AG08396 (cell line): Measurements from ENCODE around the gene TMEM61.

Source experiments
- DNase-seq: peaks from one replicate; pipeline ENCODE4 v3.0.0; 2012; ENCODE audit warnings: low spot score, mixed read lengths

The TMEM61 gene

GRCh38 chr1:55039342-55040082, 59.1 kb downstream of the TMEM61 start, which contains the start of gene PCSK9:
TSS of gene PCSK9 (plus strand) at chr1:55039548. CDS start at chr1:55039838, 290 bp downstream.
- peak; percentile 48 for DNase-seq

- DNase-seq, result no peak
Observed at GRCh38 chr1:55040083-55040932, 59.9 kb downstream of the TMEM61 start.

DNA sequence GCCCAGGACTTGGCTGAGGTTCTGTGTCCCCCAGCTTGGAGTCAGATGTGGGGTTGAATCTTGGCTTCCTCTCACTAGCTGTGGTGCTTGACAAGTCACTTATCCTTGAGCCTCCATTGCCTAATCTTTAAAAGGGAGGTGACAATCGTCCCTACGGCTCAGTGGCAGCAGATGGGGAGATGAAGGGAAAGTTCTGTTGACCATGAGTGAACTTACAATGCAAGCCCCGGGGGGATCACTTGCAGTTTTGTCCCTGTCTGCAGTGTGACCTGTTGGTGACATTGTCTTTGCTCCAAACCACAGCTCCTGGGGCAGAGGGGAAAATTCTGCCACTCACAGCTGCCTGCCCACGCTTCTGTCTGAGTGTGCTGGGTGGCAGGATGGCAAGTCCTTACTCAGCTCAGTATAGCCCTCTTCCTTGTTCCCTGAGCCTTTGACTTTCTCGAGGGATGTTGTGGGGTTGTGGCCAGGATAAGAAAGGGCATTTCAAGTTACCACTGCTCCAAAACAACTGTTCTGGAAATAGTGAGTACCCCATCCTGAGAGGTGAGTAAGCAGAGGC, 60.6 kb downstream of the TMEM61 start:
- no peak for DNase-seq

DNA sequence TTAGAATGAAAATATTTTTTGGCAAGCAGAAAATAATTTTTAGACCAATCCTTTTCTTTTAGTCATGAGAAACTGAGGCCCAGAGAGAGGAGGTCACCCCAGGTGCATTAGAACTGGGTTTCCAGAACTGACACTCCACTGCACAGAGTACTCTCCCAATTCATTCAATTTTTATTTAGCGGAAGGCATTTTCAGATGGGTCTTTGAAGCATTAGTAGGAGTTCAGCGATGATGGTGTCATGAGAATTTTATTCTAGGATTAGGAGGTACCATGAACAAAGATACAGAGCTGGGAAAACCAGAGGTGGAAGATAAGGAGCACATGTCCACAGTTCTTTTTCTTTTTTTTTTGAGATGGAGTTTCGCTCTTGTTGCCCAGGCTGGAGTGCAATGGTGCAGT, 61.2 kb downstream of the TMEM61 start:
- no peak for DNase-seq
